Measurements from ENCODE around the gene MEG3.

GRCh38 chr14:100787659-100788058 lies 38.3 kb upstream of the MEG3 start:
- TF ChIP-seq CTCF (IDR thresholded peaks at IDR 0.05) (no peak), POLR2A (IDR thresholded peaks at IDR 0.05) (no peak)

All from lower leg skin (tissue), 3 donors.